Activated CD8-positive, alpha-beta memory T cell treated with anti-CD3 and anti-CD28 coated beads for 48 hours (primary cell): ENCODE results near the gene CACNA1E.

Experiments
- DNase-seq, 3 experiments: peaks; one replicate each; pipeline ENCODE4 v3.0.0-alpha.2; 2020; ENCODE audit warnings: low read depth in 2 of 3, low spot score in 2 of 3

The CACNA1E gene

DNA sequence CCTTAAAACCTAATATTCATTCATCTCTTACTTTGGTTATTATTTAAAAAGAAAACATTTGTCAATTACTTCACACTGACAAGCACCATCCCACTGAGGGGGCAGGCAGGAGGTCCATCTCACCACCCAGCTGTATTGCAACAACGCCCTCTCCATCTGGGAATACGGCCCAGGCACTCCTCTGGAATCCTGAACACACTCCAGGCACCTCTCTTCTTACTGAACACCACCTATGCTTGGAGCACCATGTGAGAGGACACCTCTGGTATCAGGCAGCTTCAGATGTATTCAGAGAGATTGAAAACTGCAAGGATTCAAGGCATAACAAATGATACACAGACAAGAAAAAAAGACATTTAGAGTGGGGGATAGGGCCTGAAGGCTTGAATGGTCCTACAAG is 147.1 kb downstream of the CACNA1E start:
- no peak for DNase-seq

GRCh38 chr1:181630838-181631237 is 147.5 kb downstream of the CACNA1E start:
- no peak for DNase-seq

- DNase-seq: no peak
Measured at GRCh38 chr1:181632492-181632891, 149.2 kb downstream of the CACNA1E start.

- no peak for DNase-seq
Measured at GRCh38 chr1:181632960-181633359, 149.6 kb downstream of the CACNA1E start.

GRCh38 chr1:181635110-181635509 is 151.8 kb downstream of the CACNA1E start:
- DNase-seq: no peak

DNA sequence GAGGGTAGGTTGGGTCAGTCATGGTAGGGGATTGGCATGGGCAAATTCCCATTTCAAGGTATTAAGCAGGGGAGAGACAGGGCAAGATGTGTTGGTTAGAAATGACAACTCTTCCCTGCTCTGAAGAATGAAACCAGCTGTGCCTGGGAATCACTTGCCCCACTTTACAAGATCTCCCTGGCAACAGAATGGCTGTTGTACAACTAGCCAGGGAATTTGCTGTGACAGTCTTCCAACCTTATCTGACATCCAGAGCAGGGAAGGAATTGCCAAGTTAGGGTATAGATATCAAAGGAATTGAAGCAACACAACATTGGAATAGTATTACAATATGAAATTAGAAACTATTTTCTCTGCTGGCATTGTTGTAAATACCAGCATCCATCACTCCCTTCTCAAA is 154.7 kb downstream of the CACNA1E start:
- DNase-seq: no peak

DNA sequence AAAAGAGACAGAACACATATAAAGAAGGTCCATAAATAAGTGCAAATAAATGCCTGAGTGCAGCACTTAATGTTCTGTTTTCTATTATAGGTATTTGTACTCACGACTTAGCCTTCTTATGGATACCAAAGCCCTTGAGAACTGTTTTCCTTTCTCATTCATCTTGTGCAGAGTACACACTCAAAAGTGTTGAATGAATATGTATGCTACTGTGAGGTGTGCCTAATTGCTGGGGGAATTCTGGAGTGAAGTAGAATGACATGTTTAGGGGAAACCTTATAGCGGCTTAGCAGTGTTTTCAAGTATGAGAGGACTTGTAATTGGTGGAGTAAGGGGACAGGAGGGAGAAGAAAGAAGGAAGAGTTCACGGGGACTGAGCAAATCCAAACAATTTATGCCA is 157.6 kb downstream of the CACNA1E start:
- no peak for DNase-seq

DNA sequence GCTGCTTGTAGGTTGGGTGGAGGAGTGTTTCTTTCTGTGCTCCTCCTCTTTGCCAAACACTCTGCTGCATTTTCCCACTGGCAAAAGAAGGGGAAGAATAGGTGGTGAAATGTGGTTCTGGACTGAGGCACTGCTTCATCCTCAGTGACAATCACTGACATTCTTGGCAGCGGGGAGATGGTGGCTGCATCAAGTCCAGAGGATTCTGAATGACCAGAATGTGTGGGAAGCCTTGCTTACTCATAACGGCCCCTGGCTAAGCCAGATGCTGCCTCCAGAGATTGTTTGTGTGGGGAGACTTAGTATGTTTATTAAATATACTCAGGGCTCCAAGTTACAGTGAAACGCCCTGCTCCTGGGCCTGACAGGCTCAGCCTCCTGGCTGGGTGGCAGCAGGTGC is 160.3 kb downstream of the CACNA1E start:
- DNase-seq: no peak

DNA sequence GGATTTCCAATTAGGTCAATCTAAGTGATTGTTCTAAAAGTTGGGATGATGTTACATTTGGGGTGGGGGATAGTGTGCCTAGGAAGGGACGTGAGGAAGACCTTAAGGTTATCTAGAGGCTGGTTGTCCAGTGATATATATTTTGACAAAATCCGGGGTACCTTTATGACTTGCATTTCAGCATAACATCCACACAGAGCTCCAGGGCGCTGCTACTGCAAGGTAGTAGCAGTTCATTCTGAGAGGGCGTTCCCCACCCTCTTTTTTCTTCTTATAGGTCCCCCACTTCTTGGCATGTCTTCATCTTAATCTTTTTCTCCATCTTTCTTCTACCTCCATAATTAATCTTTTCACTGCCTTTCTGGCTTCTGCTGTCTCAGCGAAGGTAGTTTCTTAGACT is 161.9 kb downstream of the CACNA1E start:
- no peak for DNase-seq

- DNase-seq: no peak
Measured at GRCh38 chr1:181646710-181647109, 163.4 kb downstream of the CACNA1E start.

DNA sequence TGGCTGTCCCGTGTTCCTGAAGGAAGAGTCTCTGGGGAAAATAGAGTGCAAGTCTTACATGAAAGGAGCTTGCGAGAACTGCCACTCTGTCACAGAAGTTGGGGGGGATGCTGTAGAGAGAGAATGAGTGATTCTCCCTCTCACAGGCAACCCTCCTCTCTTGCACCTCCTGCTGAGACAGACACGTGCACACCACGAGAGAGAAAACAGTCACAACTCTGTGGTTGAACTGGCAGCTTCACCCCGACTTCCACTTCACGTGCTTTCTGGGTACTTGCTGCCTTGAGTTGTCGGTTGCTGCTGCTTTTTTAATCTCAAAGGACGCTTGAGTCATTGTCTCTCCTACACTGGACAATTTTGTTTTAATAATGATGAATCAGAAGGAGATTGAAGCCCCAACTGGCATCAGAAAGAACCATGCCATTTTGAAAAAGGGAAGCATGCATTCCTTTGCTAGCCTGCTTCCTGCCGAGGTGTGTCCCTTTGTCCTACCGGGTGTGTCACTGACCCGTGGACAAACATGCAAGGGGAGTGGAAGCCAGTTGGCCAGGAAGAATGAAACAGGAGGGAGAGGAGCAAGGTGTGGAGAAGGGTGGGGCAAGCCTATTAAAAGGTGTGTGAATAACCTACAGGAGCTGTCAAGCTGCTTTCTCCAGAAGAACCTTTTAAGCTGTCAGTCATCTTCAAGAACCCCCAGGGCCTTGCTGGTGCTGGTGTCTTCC is 164.2 kb downstream of the CACNA1E start:
- no peak for DNase-seq

DNA sequence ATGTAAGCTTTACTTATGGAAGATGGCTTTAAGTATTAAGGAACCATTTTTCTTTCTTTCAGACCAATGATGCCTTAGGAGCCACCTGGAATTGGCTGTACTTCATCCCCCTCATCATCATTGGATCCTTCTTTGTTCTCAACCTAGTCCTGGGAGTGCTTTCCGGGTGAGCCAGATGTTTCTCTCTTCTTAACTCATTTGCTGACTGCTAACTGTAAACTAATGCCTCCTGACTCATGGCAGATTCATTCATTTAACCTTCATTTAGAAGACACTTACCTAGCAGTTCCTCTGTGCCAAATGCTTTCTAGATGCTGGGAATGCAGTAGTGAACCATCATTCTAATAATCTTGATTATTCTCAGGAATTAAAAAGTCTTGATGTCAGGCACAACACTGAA is 168.0 kb downstream of the CACNA1E start:
- no peak for DNase-seq

DNA sequence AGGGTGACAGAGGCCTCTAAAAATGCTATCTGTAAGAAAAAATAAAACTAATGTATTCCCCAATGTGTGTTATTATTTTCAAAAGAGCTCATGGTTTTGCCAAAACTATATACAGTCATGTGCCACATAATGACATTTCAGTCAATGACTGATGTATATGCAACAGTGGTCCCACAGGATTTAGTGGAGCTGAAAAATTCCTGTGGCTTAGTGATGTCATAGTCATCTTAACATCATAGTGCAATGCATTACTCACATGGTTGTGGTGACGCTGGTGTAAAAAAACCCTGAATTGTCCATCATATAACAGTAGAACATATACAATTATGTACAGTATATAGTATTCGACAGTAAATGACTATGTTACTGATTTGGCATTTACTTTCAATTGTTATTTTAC is 172.4 kb downstream of the CACNA1E start:
- DNase-seq: no peak

DNA sequence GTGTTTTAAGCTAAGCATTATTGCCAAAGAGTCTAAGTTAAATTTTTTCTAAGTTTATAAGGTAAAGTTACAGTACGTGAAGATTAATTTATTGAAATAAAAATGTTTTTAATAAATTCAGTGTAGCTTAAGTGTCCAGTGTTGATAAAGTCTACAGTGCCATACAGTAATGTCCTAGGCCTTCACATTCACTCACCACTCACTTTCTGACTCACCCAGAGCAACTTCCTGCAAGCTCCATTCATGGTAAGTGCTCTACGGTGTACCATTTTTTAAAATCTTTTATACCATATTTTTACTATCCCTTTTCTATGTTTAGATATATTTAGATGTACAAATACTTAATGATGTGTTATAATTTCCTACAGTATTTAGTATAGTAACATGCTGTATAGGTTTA is 173.2 kb downstream of the CACNA1E start:
- no peak for DNase-seq

- no peak for DNase-seq
Measured at GRCh38 chr1:181658581-181658980, 175.3 kb downstream of the CACNA1E start.

DNA sequence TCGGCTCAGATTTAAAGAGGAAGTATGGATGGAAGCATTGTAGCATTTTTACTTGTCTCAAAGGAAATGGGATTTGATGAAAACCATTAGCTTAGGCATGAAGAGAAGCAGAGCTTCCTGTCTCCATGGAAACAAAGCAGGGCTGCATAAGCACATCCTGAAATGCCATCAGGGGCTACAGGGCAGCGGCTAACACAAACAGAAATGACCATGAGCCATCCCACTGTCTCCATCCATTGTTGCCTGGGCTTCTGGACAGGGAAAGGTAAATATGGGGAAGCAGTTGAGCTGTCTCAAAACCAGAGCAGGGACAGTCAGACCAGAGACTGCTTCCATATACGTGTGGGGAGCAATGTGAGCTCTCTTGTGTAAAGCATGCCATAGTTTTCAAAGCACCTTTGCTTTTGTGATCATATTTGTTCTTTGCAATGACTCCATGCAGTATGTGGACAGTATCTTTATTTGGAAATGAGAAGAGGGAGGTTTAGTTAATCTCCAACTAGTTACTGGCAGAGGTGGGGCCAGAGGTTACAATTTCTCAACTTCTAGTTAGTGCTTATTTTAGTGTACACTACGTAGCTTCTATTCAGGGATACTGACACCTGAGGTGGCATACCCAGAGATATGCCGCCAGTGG is 176.1 kb downstream of the CACNA1E start:
- DNase-seq: no peak

DNA sequence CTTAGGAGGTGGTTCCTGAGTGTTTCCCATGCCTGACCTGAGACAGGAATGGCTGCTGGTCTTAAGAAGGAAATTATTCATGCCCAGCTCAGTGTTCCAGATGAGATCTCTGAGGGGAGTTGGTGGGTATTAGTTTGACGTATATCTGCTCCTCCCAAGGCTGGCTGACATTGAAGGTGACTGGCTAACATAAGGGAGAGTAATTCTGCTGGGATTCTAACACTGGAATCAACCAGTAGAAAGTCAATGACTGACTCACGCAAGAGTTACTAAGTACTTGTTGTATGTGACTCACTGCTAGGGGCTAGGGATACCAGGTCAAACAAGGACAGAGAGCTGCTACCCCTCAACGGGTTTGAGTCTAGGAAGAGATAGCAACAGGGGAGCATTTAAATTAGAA is 177.3 kb downstream of the CACNA1E start:
- DNase-seq: no peak

DNA sequence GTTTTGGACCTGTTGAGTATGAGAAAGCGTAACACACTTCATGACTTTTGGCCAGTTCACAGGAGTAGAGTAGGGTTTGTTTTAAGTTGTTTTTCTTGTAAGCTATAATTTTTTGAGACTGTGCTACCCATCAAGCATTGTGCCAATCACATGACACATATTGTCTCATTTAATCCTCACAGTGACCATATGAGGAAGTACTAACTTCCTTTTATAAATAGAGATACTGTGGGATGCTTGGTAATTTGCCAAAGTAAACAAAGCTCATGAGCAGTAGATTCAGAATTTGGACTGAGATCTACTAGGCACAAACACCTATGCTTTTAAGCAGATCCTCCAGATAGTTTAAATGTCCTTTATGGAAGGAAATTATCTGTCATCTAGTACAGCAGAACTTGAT is 178.3 kb downstream of the CACNA1E start:
- no peak for DNase-seq

DNA sequence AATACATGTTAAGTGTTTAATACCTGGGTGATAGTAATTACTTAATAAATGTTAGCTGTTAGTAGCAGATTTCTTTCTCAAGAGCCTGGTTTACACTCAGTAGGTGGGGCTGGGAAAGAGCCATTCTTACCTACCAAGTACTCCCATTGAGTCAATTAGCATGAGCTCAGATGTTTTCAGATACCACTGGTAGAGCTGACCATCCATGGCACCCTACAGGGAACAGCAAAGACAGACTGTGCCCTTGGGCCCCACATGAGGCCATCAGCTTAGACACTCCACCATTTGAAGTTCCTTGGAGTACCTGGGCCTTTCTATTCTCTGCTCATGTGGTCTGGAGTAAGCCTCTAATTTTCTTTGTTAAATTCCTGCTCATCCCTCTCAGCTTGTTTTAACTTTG is 179.3 kb downstream of the CACNA1E start:
- DNase-seq: no peak

DNA sequence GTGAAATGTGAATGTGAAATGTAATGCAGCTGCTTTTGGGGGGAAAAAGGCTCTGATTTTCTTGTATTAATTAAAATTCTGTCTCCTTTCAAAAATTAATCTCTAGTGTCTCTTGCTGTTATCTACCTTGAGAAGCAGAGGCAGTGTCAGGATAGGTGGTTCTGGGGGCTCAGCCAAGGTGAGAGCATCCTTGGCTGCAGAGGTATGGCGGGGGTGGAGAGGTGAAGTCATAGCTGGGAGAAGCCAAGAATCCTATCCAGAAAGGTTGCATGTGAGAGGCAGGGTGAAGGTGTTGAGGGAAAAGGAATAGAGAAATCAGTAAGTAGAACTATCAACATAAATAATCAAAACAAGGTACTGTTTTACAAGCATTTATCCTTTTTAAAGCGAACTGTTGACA is 181.2 kb downstream of the CACNA1E start:
- DNase-seq: no peak

DNA sequence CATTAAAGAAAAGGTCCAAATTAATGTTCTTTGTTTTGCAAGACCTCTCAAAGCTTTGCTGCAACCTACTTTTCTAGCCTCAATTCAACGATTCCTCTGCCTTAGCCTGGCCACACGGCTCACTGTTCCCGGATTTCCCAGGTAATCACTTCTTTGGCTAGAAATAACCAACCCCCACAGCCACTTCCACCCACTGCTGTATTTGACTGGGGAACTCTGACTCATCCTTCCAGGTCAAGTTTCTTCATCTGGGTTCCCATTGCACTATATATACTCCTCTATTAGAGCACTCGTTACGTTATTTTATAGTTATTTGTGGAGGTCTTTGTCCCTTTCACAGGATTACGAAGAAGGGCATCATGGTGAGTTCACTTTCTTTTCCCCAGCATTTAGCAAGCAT is 185.9 kb downstream of the CACNA1E start:
- DNase-seq: no peak

GRCh38 chr1:181674617-181675016 is 191.3 kb downstream of the CACNA1E start:
- no peak for DNase-seq
